ENCODE measurements around the gene BLTP2. TPM values are rescaled to one million over a fixed set of nuclear protein-coding genes. Genes with fewer than 3 reads are reported as not detected.
"Not testable (repeated sequence)": the region's sequence is repeated elsewhere in the genome, so short reads cannot be mapped to it uniquely, and the experiment has no call there.

The BLTP2 gene
- total RNA-seq, result 107 and 151 TPM in 2 replicates

- DNase-seq (ENCODE audit: low read depth in 2 of 2), result peak; percentile 97 to 98
Observed at GRCh38 chr17:28644787-28645575, at the start of gene BLTP2. BLTP2 (minus strand) TSS chr17:28645158; CDS start chr17:28645056, 102 bp downstream.

DNA sequence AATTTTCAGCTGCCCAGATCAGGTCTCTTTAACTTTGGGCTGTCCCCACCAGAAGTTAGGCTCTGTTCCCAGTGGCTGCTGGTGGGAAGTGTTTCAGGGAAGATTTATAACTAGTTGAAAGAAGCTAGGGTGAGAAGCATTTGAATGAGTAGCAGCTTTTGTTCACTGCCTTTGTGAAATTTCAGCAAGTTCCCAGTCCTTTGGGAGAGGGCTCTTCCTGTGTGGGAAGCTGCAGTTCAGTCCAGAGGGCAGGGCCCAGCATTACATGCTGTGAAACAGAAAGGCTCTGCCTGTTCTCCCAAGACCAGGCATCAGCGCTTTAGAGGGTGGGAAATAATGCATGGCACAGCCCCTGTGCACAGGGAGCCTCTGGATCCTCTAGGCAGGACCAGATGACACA lies 48.9 kb upstream of the BLTP2 start:
- DNase-seq (ENCODE audit: low read depth in 2 of 2), result no peak

DNA sequence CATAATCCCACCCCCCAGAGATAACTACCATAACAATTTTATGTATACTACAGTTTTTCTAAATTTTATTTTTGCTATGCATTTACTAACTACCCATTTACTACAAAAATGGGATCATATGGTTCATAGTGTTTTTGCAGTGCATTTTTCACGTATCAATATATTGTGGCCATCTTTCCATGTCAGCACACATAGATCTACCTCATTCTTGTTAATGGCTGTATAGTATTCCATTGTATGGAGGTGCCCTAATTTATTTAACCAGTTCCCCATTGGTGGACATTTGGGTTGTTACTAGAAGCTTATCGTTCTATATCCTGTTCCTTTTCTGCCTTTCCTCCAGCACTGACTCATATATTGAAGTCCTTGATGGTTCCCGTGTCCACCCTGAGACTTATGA lies 44.1 kb upstream of the BLTP2 start:
- no peak for DNase-seq (ENCODE audit: low read depth in 2 of 2)

DNA sequence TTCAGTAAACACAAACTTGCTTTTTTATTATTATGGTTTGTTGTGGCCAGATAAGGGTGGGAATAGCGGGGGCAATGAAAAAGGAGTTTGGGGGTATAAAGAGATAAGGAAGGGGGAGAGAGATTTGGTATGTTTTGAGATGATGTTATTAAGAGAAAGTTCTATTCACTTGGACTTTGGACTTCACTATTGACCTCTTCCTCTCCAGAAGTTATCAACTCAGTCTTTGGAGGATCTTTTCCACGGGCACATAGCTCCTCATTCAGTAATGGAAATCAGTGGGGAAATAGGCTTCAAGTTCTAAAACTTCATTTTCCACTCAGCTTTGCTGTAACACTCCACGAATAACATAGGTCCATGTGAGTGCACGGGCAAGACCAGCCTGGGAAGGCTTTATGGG lies 43.5 kb upstream of the BLTP2 start:
- DNase-seq (ENCODE audit: low read depth in 2 of 2), result no peak

DNA sequence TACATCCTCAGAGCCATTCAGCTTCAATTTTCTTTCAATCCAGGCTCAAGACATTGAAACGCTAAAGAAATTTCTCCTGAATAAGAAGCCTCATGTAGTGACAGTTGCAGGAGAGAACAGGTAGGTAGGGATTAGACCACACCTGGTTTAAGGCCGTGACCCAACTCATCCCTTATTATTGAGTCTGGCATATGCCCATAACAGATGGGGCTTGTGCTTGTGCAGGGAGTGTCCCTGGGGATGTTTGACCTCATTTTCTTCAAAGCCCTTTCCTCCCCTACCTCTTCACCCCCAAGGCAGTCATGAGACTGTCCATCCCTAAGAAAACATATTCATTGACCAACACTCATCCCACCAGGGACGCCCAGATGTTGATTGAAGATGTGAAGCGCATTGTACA lies 41.3 kb upstream of the BLTP2 start:
- DNase-seq (ENCODE audit: low read depth in 2 of 2), result no peak

DNA sequence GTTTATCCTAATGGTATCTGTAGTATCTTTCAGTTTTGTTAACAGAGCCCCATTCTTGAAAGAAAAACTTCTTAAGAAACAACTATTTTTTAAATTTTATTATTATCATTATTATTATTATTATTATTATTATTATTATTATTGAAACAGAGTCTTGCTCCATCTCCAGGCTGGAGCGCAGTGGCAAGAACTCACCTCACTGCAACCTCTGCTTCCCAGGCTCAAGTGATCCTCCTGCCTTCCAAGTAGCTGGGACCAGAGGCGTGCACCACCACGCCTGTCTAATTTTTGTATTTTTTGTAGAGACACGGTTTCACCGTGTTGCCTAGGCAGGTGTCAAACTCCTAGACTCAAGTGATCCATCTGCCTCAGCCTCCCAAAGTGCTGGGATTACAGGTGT lies 40.4 kb upstream of the BLTP2 start:
- no peak for DNase-seq (ENCODE audit: low read depth in 2 of 2)

- peak; percentile 9 to 13 for DNase-seq (ENCODE audit: low read depth in 2 of 2)
Observed at GRCh38 chr17:28684963-28685362, 40.0 kb upstream of the BLTP2 start.

- DNase-seq (ENCODE audit: low read depth in 2 of 2), result no peak
Observed at GRCh38 chr17:28682655-28683054, 37.7 kb upstream of the BLTP2 start.

DNA sequence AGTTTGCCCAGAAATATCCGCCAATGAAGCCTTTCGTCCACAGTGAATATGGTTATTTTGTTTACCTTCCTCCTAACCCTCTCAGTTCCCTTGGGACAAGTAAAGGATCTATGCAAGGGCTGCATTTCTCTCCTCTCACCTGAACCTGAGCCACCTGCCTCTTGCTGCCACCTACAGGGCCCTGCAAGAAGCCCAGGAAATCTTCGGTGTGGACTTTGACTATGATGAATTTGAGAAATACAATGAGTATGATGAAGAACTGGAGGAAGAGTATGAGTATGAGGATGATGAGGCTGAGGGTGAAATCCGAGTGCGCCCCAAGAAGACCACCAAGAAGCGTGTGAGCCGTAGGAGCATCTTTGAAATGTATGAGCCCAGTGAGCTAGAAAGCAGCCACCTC lies 31.0 kb upstream of the BLTP2 start:
- DNase-seq (ENCODE audit: low read depth in 2 of 2), result peak in 1 of 2 donors; percentile 20

GRCh38 chr17:28675490-28675889 lies 30.5 kb upstream of the BLTP2 start:
- no peak for DNase-seq (ENCODE audit: low read depth in 2 of 2)

- no peak for DNase-seq (ENCODE audit: low read depth in 2 of 2)
Observed at GRCh38 chr17:28669918-28670317, 25.0 kb upstream of the BLTP2 start.

DNA sequence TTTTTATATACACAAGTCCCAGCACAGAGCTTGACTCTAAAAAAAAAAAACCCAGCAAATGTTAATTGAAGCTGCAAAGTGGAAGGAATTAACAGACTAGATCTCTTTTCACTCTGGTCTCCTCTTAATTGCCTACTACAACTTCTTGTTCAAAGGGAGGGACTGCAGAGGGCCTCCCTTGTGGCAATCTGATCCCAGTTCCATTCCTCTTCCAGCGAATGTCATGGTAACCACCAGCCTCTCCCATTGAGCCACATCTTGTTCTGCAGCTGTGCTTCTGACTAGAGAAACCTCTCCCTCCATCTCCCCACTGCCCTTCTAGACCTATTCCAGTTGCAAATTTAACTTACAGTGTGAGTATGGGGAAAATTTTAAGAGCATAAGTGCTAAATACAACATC lies 22.9 kb upstream of the BLTP2 start:
- no peak for DNase-seq (ENCODE audit: low read depth in 2 of 2)

GRCh38 chr17:28665994-28666393 lies 21.0 kb upstream of the BLTP2 start:
- no peak for DNase-seq (ENCODE audit: low read depth in 2 of 2)

DNA sequence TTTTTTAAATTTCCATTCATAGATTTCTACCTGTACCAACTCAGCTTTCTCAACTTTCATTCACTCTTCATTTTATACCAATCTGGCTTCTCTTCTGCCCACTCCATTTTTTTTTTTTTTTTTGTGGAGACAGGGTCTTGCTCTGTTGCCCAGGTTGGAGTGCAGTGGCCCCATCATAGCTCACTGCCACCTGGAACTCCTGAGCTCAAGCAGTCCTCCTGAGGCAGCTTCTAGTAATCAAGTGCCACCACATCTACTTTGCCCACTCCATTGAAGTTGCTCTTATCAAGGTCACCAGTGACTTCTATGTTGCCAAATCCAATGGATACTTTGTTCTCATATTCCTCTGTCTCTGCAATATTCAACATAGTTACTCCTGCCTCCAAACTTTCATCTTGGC lies 18.8 kb upstream of the BLTP2 start:
- no peak for DNase-seq (ENCODE audit: low read depth in 2 of 2)

DNA sequence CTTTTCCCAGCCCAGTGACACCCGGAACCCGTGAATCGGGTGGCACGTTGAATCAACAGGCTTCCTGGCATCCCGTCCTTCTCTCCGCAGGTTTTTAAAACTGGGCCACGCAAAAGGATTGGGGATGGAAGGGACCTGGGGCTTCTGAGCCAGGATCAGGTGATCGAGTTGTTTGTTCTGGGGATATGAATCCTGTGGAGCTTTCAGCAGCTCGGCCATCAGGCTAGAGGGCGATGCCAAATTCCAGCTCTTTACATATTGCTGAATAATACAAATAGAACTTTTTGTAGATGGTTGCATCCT lies 17.5 kb upstream of the BLTP2 start:
- no peak for DNase-seq (ENCODE audit: low read depth in 2 of 2)

GRCh38 chr17:28661635-28662526 lies 16.9 kb upstream of the BLTP2 start, which contains the start of the genes SDF2 and SUPT6H:
SDF2 (minus strand) TSS chr17:28661906; CDS start chr17:28661876, 30 bp downstream.
SUPT6H (plus strand) TSS chr17:28662205; CDS start chr17:28673402, 11,197 bp downstream.
- DNase-seq (ENCODE audit: low read depth in 2 of 2), result peak; percentile 89 to 93

GRCh38 chr17:28659497-28659881 lies 14.5 kb upstream of the BLTP2 start:
- DNase-seq (ENCODE audit: low read depth in 2 of 2), result not testable (repeated sequence)

GRCh38 chr17:28658766-28659496 lies 14.0 kb upstream of the BLTP2 start:
- DNase-seq (ENCODE audit: low read depth in 2 of 2), result not testable (repeated sequence)

- not testable (repeated sequence) for DNase-seq (ENCODE audit: low read depth in 2 of 2)
Observed at GRCh38 chr17:28658342-28658741, 13.4 kb upstream of the BLTP2 start.

- peak in 1 of 2 donors; percentile 26 for DNase-seq (ENCODE audit: low read depth in 2 of 2)
Observed at GRCh38 chr17:28657756-28658155, 12.8 kb upstream of the BLTP2 start.

GRCh38 chr17:28655160-28655559 lies 10.2 kb upstream of the BLTP2 start:
- DNase-seq (ENCODE audit: low read depth in 2 of 2), result no peak

GRCh38 chr17:28648698-28649097 lies 3.7 kb upstream of the BLTP2 start:
- no peak for DNase-seq (ENCODE audit: low read depth in 2 of 2)

All from lung microvascular endothelial cell (primary cell).